ENCODE measurements around the gene DPCD. TPM values are rescaled to one million over a fixed set of nuclear protein-coding genes. Genes with fewer than 3 reads are reported as not detected.

DPCD gene
- total RNA-seq, 1 donor = 10.0 TPM

GRCh38 chr10:101566333-101567164, 21.6 kb upstream of the DPCD start:
- peak in 2 of 3 donors; percentile 36 to 49 for DNase-seq (ENCODE audit: low read depth in 2 of 3, low spot score in 2 of 3)

- DNase-seq (ENCODE audit: low read depth in 2 of 3, low spot score in 2 of 3) = no peak
Observed at GRCh38 chr10:101567165-101568006, 20.7 kb upstream of the DPCD start.

- DNase-seq (ENCODE audit: low read depth in 2 of 3, low spot score in 2 of 3) = no peak
Observed at GRCh38 chr10:101568054-101568745, 19.9 kb upstream of the DPCD start.

GRCh38 chr10:101569323-101569621, 18.8 kb upstream of the DPCD start:
- no peak for DNase-seq (ENCODE audit: low read depth in 2 of 3, low spot score in 2 of 3)

- peak; percentile 68 to 78 (median 73) for DNase-seq (ENCODE audit: low read depth in 2 of 3, low spot score in 2 of 3)
Observed at GRCh38 chr10:101569622-101570427, 18.3 kb upstream of the DPCD start.

- DNase-seq (ENCODE audit: low read depth in 2 of 3, low spot score in 2 of 3) = peak in 1 of 3 donors; percentile 28
Observed at GRCh38 chr10:101570428-101571270, 17.5 kb upstream of the DPCD start.

GRCh38 chr10:101571271-101571925, 16.7 kb upstream of the DPCD start:
- DNase-seq (ENCODE audit: low read depth in 2 of 3, low spot score in 2 of 3) = no peak

- no peak for DNase-seq (ENCODE audit: low read depth in 2 of 3, low spot score in 2 of 3)
Observed at GRCh38 chr10:101572126-101572525, 16.0 kb upstream of the DPCD start.

GRCh38 chr10:101572785-101573184, 15.3 kb upstream of the DPCD start:
- DNase-seq (ENCODE audit: low read depth in 2 of 3, low spot score in 2 of 3) = no peak

- no peak for DNase-seq (ENCODE audit: low read depth in 2 of 3, low spot score in 2 of 3)
Observed at GRCh38 chr10:101573885-101574753, 14.0 kb upstream of the DPCD start.

- DNase-seq (ENCODE audit: low read depth in 2 of 3, low spot score in 2 of 3) = no peak
Observed at GRCh38 chr10:101575091-101575490, 13.0 kb upstream of the DPCD start.

- peak in 2 of 3 donors; percentile 48 to 66 for DNase-seq (ENCODE audit: low read depth in 2 of 3, low spot score in 2 of 3)
Observed at GRCh38 chr10:101575580-101576210, 12.4 kb upstream of the DPCD start.

- no peak for DNase-seq (ENCODE audit: low read depth in 2 of 3, low spot score in 2 of 3)
Observed at GRCh38 chr10:101576211-101576863, 11.8 kb upstream of the DPCD start.

- no peak for DNase-seq (ENCODE audit: low read depth in 2 of 3, low spot score in 2 of 3)
Observed at GRCh38 chr10:101577121-101577871, 10.8 kb upstream of the DPCD start.

GRCh38 chr10:101578192-101578591, 9.9 kb upstream of the DPCD start:
- no peak for DNase-seq (ENCODE audit: low read depth in 2 of 3, low spot score in 2 of 3)

- no peak for DNase-seq (ENCODE audit: low read depth in 2 of 3, low spot score in 2 of 3)
Observed at GRCh38 chr10:101578803-101579515, 9.2 kb upstream of the DPCD start.
